Glutamatergic neuron (in vitro differentiated cells): Measurements from ENCODE around the gene RTN3. TPM values are rescaled to one million over a fixed set of nuclear protein-coding genes. Genes with fewer than 3 reads are reported as not detected.
A peak's percentile ranks its signal among the peaks of the same experiment; 100 is the strongest.

Source experiments
- DNase-seq: peaks from one replicate; pipeline ENCODE4 v3.0.0; 2022
- H3K27ac Mint-ChIP-seq: one replicate; pipeline ENCODE4 v1.8.0; 2020; ENCODE audit warnings: mild to moderate bottlenecking, mixed read lengths, inconsistent platforms; ENCODE audit not compliant: unreplicated experiment
- H3K27me3 Mint-ChIP-seq: one replicate; pipeline ENCODE4 v1.8.0; 2020; ENCODE audit warnings: mild to moderate bottlenecking, moderate library complexity, mixed read lengths, inconsistent platforms; ENCODE audit not compliant: unreplicated experiment
- H3K36me3 Mint-ChIP-seq: one replicate; pipeline ENCODE4 v1.8.0; 2020; ENCODE audit warnings: mild to moderate bottlenecking, mixed read lengths, inconsistent platforms; ENCODE audit not compliant: unreplicated experiment
- H3K4me1 Mint-ChIP-seq: one replicate; pipeline ENCODE4 v1.8.0; 2020; ENCODE audit warnings: mild to moderate bottlenecking, low read depth, mixed read lengths, inconsistent platforms; ENCODE audit not compliant: unreplicated experiment
- H3K4me3 Mint-ChIP-seq: one replicate; pipeline ENCODE4 v1.8.0; 2020; ENCODE audit warnings: mild to moderate bottlenecking, mixed read lengths, inconsistent platforms; ENCODE audit not compliant: unreplicated experiment
- H3K9me3 Mint-ChIP-seq: one replicate; pipeline ENCODE4 v1.8.0; 2020; ENCODE audit warnings: mild to moderate bottlenecking, moderate library complexity, mixed read lengths, inconsistent platforms; ENCODE audit not compliant: unreplicated experiment
- CTCF ChIP-seq: fragments of 200-600 bp; sonication (generic); IDR thresholded peaks from one replicate; pipeline ENCODE4 v1.5.0; 2021; ENCODE audit not compliant: partially characterized antibody, unreplicated experiment
- total RNA-seq: library from RNA; stranded (reverse); fragmentation: NEBNext Ultra II Directional; extraction: Animal tissue kit (Norgen Biotek cat#: 25700); gene quantifications from one replicate; pipeline ENCODE4 v1.2.1, GENCODE V29; 2021; ENCODE audit not compliant: unreplicated experiment

Gene RTN3
- total RNA-seq, 1 donor from 2014 or later: 338 TPM

- Mint-ChIP-seq H3K4me1 (peaks cover 4% of the 10 kb centered on the region), H3K36me3 (no peaks in the 10 kb centered on the region), H3K9me3 (peaks cover 2% of the 10 kb centered on the region), H3K4me3 (no peak overlapping the region), H3K27ac (no peak overlapping the region), H3K27me3 (peaks cover 6% of the 10 kb centered on the region)
- no peak for TF ChIP-seq CTCF
- no peak for DNase-seq
These were observed 56.4 kb downstream of the RTN3 start for GRCh38 chr11:63737718-63738117.

- H3K4me3 Mint-ChIP-seq: no peak overlapping the region
- peaks cover 4% of the 10 kb centered on the region for H3K4me1 Mint-ChIP-seq
- peaks cover 4% of the 10 kb centered on the region for H3K27me3 Mint-ChIP-seq
- DNase-seq: peak; percentile 77
- peak overlapping the region; percentile 67 for H3K27ac Mint-ChIP-seq
- no peaks in the 10 kb centered on the region for H3K36me3 Mint-ChIP-seq
- peak; percentile 98 for TF ChIP-seq CTCF
- H3K9me3 Mint-ChIP-seq: no peaks in the 10 kb centered on the region
These were observed 57.5 kb downstream of the RTN3 start for GRCh38 chr11:63738720-63739360.

GRCh38 chr11:63745304-63746170, 64.2 kb downstream of the RTN3 start:
- H3K4me1 Mint-ChIP-seq: peaks cover 3% of the 10 kb centered on the region
- no peak overlapping the region for H3K27ac Mint-ChIP-seq
- no peak for DNase-seq
- H3K27me3 Mint-ChIP-seq: peaks cover 4% of the 10 kb centered on the region
- H3K36me3 Mint-ChIP-seq: no peaks in the 10 kb centered on the region
- peaks cover 7% of the 10 kb centered on the region for H3K9me3 Mint-ChIP-seq
- H3K4me3 Mint-ChIP-seq: no peak overlapping the region
- no peak for TF ChIP-seq CTCF

GRCh38 chr11:63747011-63747410, 65.7 kb downstream of the RTN3 start:
- no peak overlapping the region for H3K27ac Mint-ChIP-seq
- no peak overlapping the region for H3K4me3 Mint-ChIP-seq
- peaks cover 7% of the 10 kb centered on the region for H3K9me3 Mint-ChIP-seq
- H3K4me1 Mint-ChIP-seq: peaks cover 3% of the 10 kb centered on the region
- no peak for DNase-seq
- peaks cover 4% of the 10 kb centered on the region for H3K27me3 Mint-ChIP-seq
- TF ChIP-seq CTCF: no peak
- no peaks in the 10 kb centered on the region for H3K36me3 Mint-ChIP-seq

GRCh38 chr11:63749624-63750023, 68.3 kb downstream of the RTN3 start:
- H3K36me3 Mint-ChIP-seq: no peaks in the 10 kb centered on the region
- H3K27me3 Mint-ChIP-seq: peaks cover 9% of the 10 kb centered on the region
- H3K9me3 Mint-ChIP-seq: peaks cover 7% of the 10 kb centered on the region
- no peak overlapping the region for H3K27ac Mint-ChIP-seq
- H3K4me3 Mint-ChIP-seq: no peak overlapping the region
- DNase-seq: no peak
- H3K4me1 Mint-ChIP-seq: peaks cover 3% of the 10 kb centered on the region
- TF ChIP-seq CTCF: no peak
